ENCODE results near the gene KCNE4.

Gene KCNE4

GRCh38 chr2:223071139-223071538, 19.1 kb downstream of the KCNE4 start:
- DNase-seq: no peak
- no peaks in the 10 kb centered on the region for H3K36me3 ChIP-seq (ENCODE audit: insufficient read depth, low read length)
- TF ChIP-seq CTCF (IDR thresholded peaks at IDR 0.05; ENCODE audit: borderline replicate concordance, extremely low read depth, low read length, poor library complexity, severe bottlenecking): no peak
- no peak for TF ChIP-seq EZH2 (IDR thresholded peaks at IDR 0.05; ENCODE audit: borderline replicate concordance, low read depth, low read length, severe bottlenecking)

DNA sequence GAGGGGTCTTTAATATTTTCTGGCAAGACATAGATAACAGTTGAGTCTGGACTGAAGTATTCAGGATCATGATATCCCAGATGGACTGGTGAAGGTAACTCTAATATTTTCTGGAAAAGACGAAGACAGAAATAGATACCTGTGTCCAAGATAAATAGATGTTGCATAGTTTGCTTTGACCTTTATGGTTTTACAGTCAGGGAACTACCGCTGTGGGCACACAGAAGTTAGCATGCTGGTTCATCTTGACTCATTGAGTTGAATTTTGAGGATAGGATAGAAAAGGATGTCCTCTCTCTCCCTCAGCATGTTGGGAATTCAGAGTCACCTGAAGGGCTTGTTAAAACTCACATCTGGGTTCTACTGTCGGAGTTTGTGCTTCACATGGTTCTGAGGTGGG, 20.8 kb downstream of the KCNE4 start:
- Histone ChIP-seq H3K4me2 (ENCODE audit: insufficient read depth, low read length) (no peak overlapping the region), H3K27me3 (ENCODE audit: insufficient read depth, low read length, poor library complexity) (no peaks in the 10 kb centered on the region), H3K9me3 (ENCODE audit: insufficient read depth, low read length, severe bottlenecking) (no peaks in the 10 kb centered on the region), H3K4me1 (ENCODE audit: insufficient read depth, low read length) (no peaks in the 10 kb centered on the region), H3K79me2 (ENCODE audit: insufficient read depth, low read length) (no peaks in the 10 kb centered on the region), H2AFZ (ENCODE audit: low read depth, low read length) (no peak overlapping the region), H3K36me3 (ENCODE audit: insufficient read depth, low read length) (no peaks in the 10 kb centered on the region), H3K9ac (ENCODE audit: low read depth, low read length) (no peak overlapping the region), H3K27ac (ENCODE audit: low read length) (no peak overlapping the region), H4K20me1 (ENCODE audit: insufficient read depth, low read length) (no peaks in the 10 kb centered on the region), H3K4me3 (ENCODE audit: low read depth in 1 of 2, low read length in 2 of 2) (no peak overlapping the region)
- DNase-seq: no peak
- no peak for ATAC-seq (ENCODE audit: insufficient read depth, low read depth)
- TF ChIP-seq CTCF (IDR thresholded peaks at IDR 0.05; ENCODE audit: borderline replicate concordance, extremely low read depth, low read length, poor library complexity, severe bottlenecking) (no peak), EZH2 (IDR thresholded peaks at IDR 0.05; ENCODE audit: borderline replicate concordance, low read depth, low read length, severe bottlenecking) (no peak)

More at GRCh38 chr2:223071139-223071538, 19.1 kb downstream of the KCNE4 start:
- no peak overlapping the region for H3K27ac ChIP-seq (ENCODE audit: low read length)
- no peaks in the 10 kb centered on the region for H3K79me2 ChIP-seq (ENCODE audit: insufficient read depth, low read length)
- no peak overlapping the region for H2AFZ ChIP-seq (ENCODE audit: low read depth, low read length)
- H3K4me3 ChIP-seq (ENCODE audit: low read depth in 1 of 2, low read length in 2 of 2): no peak overlapping the region
- H3K4me2 ChIP-seq (ENCODE audit: insufficient read depth, low read length): no peak overlapping the region
- H3K9me3 ChIP-seq (ENCODE audit: insufficient read depth, low read length, severe bottlenecking): no peaks in the 10 kb centered on the region
- H3K9ac ChIP-seq (ENCODE audit: low read depth, low read length): no peak overlapping the region
- H4K20me1 ChIP-seq (ENCODE audit: insufficient read depth, low read length): no peaks in the 10 kb centered on the region
- no peaks in the 10 kb centered on the region for H3K4me1 ChIP-seq (ENCODE audit: insufficient read depth, low read length)
- no peak for ATAC-seq (ENCODE audit: insufficient read depth, low read depth)
- H3K27me3 ChIP-seq (ENCODE audit: insufficient read depth, low read length, poor library complexity): no peaks in the 10 kb centered on the region

DNA sequence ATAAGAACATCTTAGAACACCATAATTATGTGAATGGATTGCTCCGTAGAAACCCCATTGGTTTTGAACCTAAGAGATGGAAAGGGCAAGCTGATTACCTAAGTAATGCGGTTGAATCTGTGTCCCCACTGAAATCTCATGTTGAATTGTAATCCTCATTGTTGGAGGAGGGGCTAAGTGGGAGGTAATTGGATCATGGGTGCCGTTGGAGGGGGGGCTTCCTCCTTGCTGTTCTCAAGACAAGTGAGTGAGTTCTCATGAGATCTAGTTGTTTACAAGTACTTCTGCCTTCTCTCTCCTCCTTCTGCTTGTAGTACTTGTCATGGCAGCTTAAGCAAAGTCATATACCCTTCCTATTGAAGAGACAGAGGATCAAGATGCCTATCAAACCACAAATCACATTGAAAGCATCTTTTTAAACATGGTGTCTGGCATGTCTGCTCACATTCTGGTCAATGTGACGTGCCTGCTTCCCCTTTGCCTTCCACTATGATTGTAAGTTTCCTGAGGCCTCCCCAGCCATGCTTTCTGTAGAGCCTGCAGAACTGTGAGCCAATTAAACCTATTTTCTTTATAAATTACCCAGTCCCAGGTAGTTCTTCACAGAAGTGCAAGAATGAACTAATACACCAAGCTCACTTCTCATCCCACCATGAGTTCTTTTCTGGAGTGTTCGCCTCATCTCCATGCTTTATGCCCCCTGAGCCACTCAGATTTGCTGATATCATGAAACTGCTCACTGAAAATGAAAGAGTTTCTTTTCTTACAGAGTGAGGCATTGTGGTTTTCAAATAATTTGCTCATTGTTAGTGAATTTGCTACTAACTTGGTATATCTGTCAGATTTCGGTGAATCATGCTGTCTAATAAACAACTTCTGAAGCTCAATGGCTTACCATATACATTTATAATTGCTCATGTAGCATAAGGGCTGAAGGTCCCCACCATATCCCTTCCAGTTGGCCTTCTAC, 23.6 kb downstream of the KCNE4 start:
- H3K9ac ChIP-seq (ENCODE audit: low read depth, low read length): no peak overlapping the region
- no peak for TF ChIP-seq EZH2 (IDR thresholded peaks at IDR 0.05; ENCODE audit: borderline replicate concordance, low read depth, low read length, severe bottlenecking)
- DNase-seq: no peak
- no peak for ATAC-seq (ENCODE audit: insufficient read depth, low read depth)
- no peak overlapping the region for H3K4me2 ChIP-seq (ENCODE audit: insufficient read depth, low read length)
- H3K27ac ChIP-seq (ENCODE audit: low read length): no peak overlapping the region
- H4K20me1 ChIP-seq (ENCODE audit: insufficient read depth, low read length): no peaks in the 10 kb centered on the region
- H2AFZ ChIP-seq (ENCODE audit: low read depth, low read length): no peak overlapping the region
- no peaks in the 10 kb centered on the region for H3K36me3 ChIP-seq (ENCODE audit: insufficient read depth, low read length)
- H3K27me3 ChIP-seq (ENCODE audit: insufficient read depth, low read length, poor library complexity): no peaks in the 10 kb centered on the region
- H3K9me3 ChIP-seq (ENCODE audit: insufficient read depth, low read length, severe bottlenecking): no peaks in the 10 kb centered on the region
- no peak overlapping the region for H3K4me3 ChIP-seq (ENCODE audit: low read depth in 1 of 2, low read length in 2 of 2)
- H3K4me1 ChIP-seq (ENCODE audit: insufficient read depth, low read length): no peaks in the 10 kb centered on the region
- H3K79me2 ChIP-seq (ENCODE audit: insufficient read depth, low read length): no peaks in the 10 kb centered on the region

DNA sequence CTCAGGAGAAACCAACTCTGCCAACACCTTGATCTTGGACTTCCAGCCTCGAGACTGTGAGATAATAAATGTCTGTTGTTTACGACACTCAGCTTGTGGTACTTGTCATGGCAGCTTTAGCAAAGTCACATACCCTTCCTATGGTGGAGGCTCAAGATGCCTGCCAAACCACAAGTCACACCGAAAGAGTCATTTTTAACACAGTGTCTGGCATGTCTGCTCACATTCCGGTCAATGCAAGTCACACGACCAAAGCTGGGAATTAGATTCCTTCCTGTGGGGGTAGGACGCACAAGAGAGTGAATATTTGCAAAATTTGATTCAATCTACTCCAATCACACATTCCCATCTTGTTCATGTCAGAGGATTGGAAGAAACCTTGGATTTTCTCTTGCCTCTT, 24.6 kb downstream of the KCNE4 start:
- Histone ChIP-seq H4K20me1 (ENCODE audit: insufficient read depth, low read length) (no peaks in the 10 kb centered on the region), H3K27me3 (ENCODE audit: insufficient read depth, low read length, poor library complexity) (no peaks in the 10 kb centered on the region), H3K36me3 (ENCODE audit: insufficient read depth, low read length) (no peaks in the 10 kb centered on the region), H3K27ac (ENCODE audit: low read length) (no peak overlapping the region), H3K4me1 (ENCODE audit: insufficient read depth, low read length) (no peaks in the 10 kb centered on the region), H2AFZ (ENCODE audit: low read depth, low read length) (no peak overlapping the region), H3K9me3 (ENCODE audit: insufficient read depth, low read length, severe bottlenecking) (no peaks in the 10 kb centered on the region), H3K9ac (ENCODE audit: low read depth, low read length) (no peak overlapping the region), H3K4me3 (ENCODE audit: low read depth in 1 of 2, low read length in 2 of 2) (no peak overlapping the region), H3K79me2 (ENCODE audit: insufficient read depth, low read length) (no peaks in the 10 kb centered on the region), H3K4me2 (ENCODE audit: insufficient read depth, low read length) (no peak overlapping the region)
- ATAC-seq (ENCODE audit: insufficient read depth, low read depth): no peak
- no peak for TF ChIP-seq CTCF (IDR thresholded peaks at IDR 0.05; ENCODE audit: borderline replicate concordance, extremely low read depth, low read length, poor library complexity, severe bottlenecking)
- no peak for TF ChIP-seq EZH2 (IDR thresholded peaks at IDR 0.05; ENCODE audit: borderline replicate concordance, low read depth, low read length, severe bottlenecking)
- no peak for DNase-seq

Measured in DND-41 (cell line).